Skin of body (tissue), 2 donors: ENCODE data around the gene ZBED3. TPM values are rescaled to one million over a fixed set of nuclear protein-coding genes. Genes with fewer than 3 reads are reported as not detected.

ENCODE experiments used
- DNase-seq: peaks from one replicate; lab custom pipeline; 2025; lab: John Stamatoyannopoulos, UW
- total RNA-seq: library from RNA; depleted of rRNA; stranded (reverse); fragments of >200 nt; gene quantifications from one replicate; pipeline ENCODE4 v1.2.3, GENCODE V29; 2014

ZBED3 gene
- total RNA-seq, 1 donor from 2014 or later, result 2.6 TPM

GRCh38 chr5:77077829-77078176, 9.3 kb downstream of the ZBED3 start:
- no peak for DNase-seq

- peak; percentile 48 for DNase-seq
Observed at GRCh38 chr5:77076961-77077828, 9.9 kb downstream of the ZBED3 start.

GRCh38 chr5:77074745-77075144, 12.3 kb downstream of the ZBED3 start:
- no peak for DNase-seq

GRCh38 chr5:77073667-77074066, 13.4 kb downstream of the ZBED3 start:
- DNase-seq, result no peak

- no peak for DNase-seq
Observed at GRCh38 chr5:77066823-77067442, 20.2 kb downstream of the ZBED3 start.

- DNase-seq, result no peak
Observed at GRCh38 chr5:77066184-77066583, 20.9 kb downstream of the ZBED3 start.

- no peak for DNase-seq
Observed at GRCh38 chr5:77065256-77065655, 21.8 kb downstream of the ZBED3 start.

- DNase-seq, result no peak
Observed at GRCh38 chr5:77064040-77064439, 23.0 kb downstream of the ZBED3 start.

- no peak for DNase-seq
Observed at GRCh38 chr5:77046416-77047073, 40.5 kb downstream of the ZBED3 start.

GRCh38 chr5:77035950-77036349, 51.1 kb downstream of the ZBED3 start:
- DNase-seq, result no peak

GRCh38 chr5:77033338-77033737, 53.7 kb downstream of the ZBED3 start:
- DNase-seq, result no peak

- no peak for DNase-seq
Observed at GRCh38 chr5:77032635-77033034, 54.5 kb downstream of the ZBED3 start.

GRCh38 chr5:77031891-77032290, 55.2 kb downstream of the ZBED3 start:
- DNase-seq, result no peak

- DNase-seq, result peak; percentile 93
Observed at GRCh38 chr5:77030097-77031071, 56.7 kb downstream of the ZBED3 start, which contains the start of gene AGGF1. Gene AGGF1 (plus strand): TSS chr5:77030404. CDS start chr5:77030767, 363 bp downstream.

- no peak for DNase-seq
Observed at GRCh38 chr5:77029376-77029885, 57.7 kb downstream of the ZBED3 start.

GRCh38 chr5:77028631-77029375, 58.3 kb downstream of the ZBED3 start:
- DNase-seq, result no peak

- no peak for DNase-seq
Observed at GRCh38 chr5:77024490-77024889, 62.6 kb downstream of the ZBED3 start.

GRCh38 chr5:77022511-77023417, 64.3 kb downstream of the ZBED3 start:
- DNase-seq, result no peak
